ENCODE data around the gene NDUFAB1. TPM values are rescaled to one million over a fixed set of nuclear protein-coding genes. Genes with fewer than 3 reads are reported as not detected.
A peak's percentile ranks its signal among the peaks of the same experiment; 100 is the strongest.

Gene NDUFAB1
- total and polyA plus RNA-seq, 2 of the 13 experiments (the other 11 are each of a cell fraction or from before 2014, with no cell fraction given): 221 to 601 TPM

DNA sequence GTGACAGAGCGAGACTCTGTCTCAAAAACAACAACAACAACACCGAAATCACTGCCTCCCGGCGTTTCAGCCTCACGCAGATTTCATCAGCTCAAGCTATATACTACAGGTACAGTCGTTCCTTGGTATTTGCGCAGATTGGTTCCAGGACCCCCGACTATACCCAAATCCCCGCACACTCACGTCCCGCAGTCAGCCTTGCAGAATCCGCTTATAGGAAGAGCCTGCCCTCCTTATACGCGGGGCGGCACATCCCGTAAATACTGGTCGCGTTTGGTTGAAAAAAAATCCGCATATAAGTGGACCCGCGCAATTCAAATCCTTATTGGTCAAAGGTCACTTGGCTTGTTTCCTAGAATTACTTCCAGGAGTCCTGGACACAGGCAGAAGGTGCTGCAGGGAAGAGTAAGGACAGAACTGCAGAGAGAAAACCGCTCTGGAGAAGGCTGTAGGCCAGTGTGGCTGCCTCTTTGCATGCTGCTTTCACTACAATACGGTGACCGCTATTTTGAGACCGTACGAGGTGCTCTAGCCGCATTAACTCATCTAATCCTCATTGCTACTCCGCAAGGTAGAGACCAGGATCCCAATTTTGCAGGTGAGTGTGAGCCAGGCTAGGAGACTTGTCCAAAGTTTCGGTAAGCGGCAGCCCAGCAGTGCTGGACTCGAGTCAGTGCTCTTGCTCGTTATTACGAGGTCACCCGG, 718 bp downstream of the NDUFAB1 start (continued):
- TF ChIP-seq ZFYVE20 (CRISPR knock-in tag; IDR thresholded peaks at IDR 0.05; ENCODE audit: borderline replicate concordance, low read depth) (no peak), RAD21 (CRISPR knock-in tag; IDR thresholded peaks at IDR 0.05) (no peak), HIVEP1 (CRISPR knock-in tag; IDR thresholded peaks at IDR 0.05) (0 out of 2 replicates have a peak, but pooled peaks have one; percentile 7), KDM5B (CRISPR knock-in tag; IDR thresholded peaks at IDR 0.05; ENCODE audit: borderline replicate concordance) (no peak)
- TF ChIP-seq, protein P1, sequence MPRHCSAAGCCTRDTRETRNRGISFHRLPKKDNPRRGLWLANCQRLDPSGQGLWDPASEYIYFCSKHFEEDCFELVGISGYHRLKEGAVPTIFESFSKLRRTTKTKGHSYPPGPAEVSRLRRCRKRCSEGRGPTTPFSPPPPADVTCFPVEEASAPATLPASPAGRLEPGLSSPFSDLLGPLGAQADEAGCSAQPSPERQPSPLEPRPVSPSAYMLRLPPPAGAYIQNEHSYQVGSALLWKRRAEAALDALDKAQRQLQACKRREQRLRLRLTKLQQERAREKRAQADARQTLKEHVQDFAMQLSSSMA (CRISPR knock-in tag; IDR thresholded peaks at IDR 0.05): no peak
- TF ChIP-seq, protein P2, sequence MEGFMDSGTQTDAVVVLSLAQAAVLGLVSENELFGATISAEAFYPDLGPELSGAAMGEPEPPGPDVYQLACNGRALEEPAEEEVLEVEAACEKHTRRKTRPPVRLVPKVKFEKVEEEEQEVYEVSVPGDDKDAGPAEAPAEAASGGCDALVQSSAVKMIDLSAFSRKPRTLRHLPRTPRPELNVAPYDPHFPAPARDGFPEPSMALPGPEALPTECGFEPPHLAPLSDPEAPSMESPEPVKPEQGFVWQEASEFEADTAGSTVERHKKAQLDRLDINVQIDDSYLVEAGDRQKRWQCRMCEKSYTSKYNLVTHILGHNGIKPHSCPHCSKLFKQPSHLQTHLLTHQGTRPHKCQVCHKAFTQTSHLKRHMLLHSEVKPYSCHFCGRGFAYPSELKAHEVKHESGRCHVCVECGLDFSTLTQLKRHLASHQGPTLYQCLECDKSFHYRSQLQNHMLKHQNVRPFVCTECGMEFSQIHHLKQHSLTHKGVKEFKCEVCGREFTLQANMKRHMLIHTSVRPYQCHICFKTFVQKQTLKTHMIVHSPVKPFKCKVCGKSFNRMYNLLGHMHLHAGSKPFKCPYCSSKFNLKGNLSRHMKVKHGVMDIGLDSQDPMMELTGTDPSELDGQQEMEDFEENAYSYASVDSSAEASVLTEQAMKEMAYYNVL (CRISPR knock-in tag; IDR thresholded peaks at IDR 0.05; ENCODE audit: borderline replicate concordance): no peak

DNA sequence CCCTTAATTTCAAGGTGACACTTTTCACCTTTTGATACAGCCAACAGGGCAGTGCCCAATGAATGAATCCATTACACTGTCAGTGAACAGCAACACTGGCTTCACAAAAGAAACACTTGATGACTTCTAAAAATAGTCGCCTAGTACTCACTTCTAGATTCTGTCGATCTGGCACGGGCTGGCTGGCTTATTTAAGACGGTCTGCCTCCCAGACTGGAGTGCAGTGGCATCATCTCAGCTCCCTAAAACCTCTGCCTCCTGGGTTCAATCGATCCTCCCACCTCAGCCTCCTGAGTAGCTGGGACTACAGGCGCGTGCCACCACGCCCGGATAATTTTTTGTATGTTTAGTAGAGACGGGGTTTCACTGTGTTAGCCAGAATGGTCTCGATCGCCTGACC, 1.9 kb downstream of the NDUFAB1 start:
- ChIA-PET CTCF (ENCODE audit: low intra/inter-chr PET ratio, low total read pairs) (no interaction called here), POLR2A (no interaction called here)
- H3K79me2 ChIP-seq (ENCODE audit: insufficient read depth, low read length): peaks cover 67% of the 10 kb centered on the region
- FAIRE-seq (no peak), ATAC-seq (no peak), DNase-seq (ENCODE audit: low spot score) (no peak)
- TF ChIP-seq EEA1 (CRISPR knock-in tag; IDR thresholded peaks at IDR 0.05; ENCODE audit: borderline replicate concordance) (0 out of 2 replicates have a peak, but pooled peaks have one; percentile 42), NFKB2 (CRISPR knock-in tag; IDR thresholded peaks at IDR 0.05; ENCODE audit: borderline replicate concordance) (0 out of 2 replicates have a peak, but pooled peaks have one; percentile 13), ZNF446 (CRISPR knock-in tag; IDR thresholded peaks at IDR 0.05) (no peak), ZBTB38 (CRISPR knock-in tag; IDR thresholded peaks at IDR 0.05) (peak; percentile 65), ZNF501 (CRISPR knock-in tag; IDR thresholded peaks at IDR 0.05) (0 out of 2 replicates have a peak, but pooled peaks have one; percentile 17), RARG (CRISPR knock-in tag; IDR thresholded peaks at IDR 0.05; ENCODE audit: low read depth) (no peak), MIXL1 (CRISPR knock-in tag; IDR thresholded peaks at IDR 0.05) (no peak), MEIS1 (CRISPR knock-in tag; IDR thresholded peaks at IDR 0.05; ENCODE audit: borderline replicate concordance) (no peak), DPF2 (CRISPR knock-in tag; IDR thresholded peaks at IDR 0.05; ENCODE audit: borderline replicate concordance, low read depth) (no peak)
- TF ChIP-seq, protein P3, sequence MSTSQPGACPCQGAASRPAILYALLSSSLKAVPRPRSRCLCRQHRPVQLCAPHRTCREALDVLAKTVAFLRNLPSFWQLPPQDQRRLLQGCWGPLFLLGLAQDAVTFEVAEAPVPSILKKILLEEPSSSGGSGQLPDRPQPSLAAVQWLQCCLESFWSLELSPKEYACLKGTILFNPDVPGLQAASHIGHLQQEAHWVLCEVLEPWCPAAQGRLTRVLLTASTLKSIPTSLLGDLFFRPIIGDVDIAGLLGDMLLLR (CRISPR knock-in tag; IDR thresholded peaks at IDR 0.05): no peak
- peak overlapping the region; percentile 93 for H3K4me2 ChIP-seq (ENCODE audit: low read depth, low read length)
- peaks cover 0 to 5% of the 10 kb centered on the region in 2 experiments; a peak in 1 of 5 replicates for H3K27me3 ChIP-seq (ENCODE audit: control insufficient read depth in 1 of 2, insufficient read depth in 2 of 2, low read length in 2 of 2)
- in situ Hi-C loops (cut with HindIII; ENCODE audit: extremely low pct_ligation_motif_present, low pct_unique_long_range_greater_than_20kb) (no loop called here), intact Hi-C loops (cut with micrococcal nuclease; ENCODE audit: unreplicated experiment) (no loop called here)
- WGBS (ENCODE audit: low lambda C conversion rate): 93% methylated on average over 12 of the region's 12 CpGs
- no peak overlapping the region for H2AFZ ChIP-seq (ENCODE audit: low read length)
- BruUV-seq (replicated peaks): no TSS peak
- H3K36me3 ChIP-seq (replicated peaks in 1 of 2; ENCODE audit: control insufficient read depth in 1 of 2, insufficient read depth in 2 of 2, low read length in 2 of 2): peaks cover 32 to 46% of the 10 kb centered on the region in 2 experiments
- H4K20me1 ChIP-seq (ENCODE audit: insufficient read depth, low read length): peaks cover 33% of the 10 kb centered on the region
- H3K9ac ChIP-seq (ENCODE audit: insufficient read depth, low read depth, low read length): no peak overlapping the region
- peak overlapping the region in 1 of 3 experiments; percentile 98; a peak in 1 of 6 replicates for H3K4me3 ChIP-seq (replicated peaks in 1 of 3; ENCODE audit: insufficient read depth in 1 of 3, low read depth in 2 of 3, low read length in 3 of 3)
- peaks cover 31% of the 10 kb centered on the region for H3K4me1 ChIP-seq (ENCODE audit: insufficient read depth, low read length)
- no peaks in the 10 kb centered on the region for H3K9me3 ChIP-seq (ENCODE audit: low read length)
- no peak overlapping the region for H3K27ac ChIP-seq (ENCODE audit: extremely low read length, insufficient read depth, low read length)

All from HepG2 (cell line).